Fibroblast of upper back skin (primary cell): ENCODE measurements around the gene USP24.
A peak's percentile ranks its signal among the peaks of the same experiment; 100 is the strongest.

Source experiments
- DNase-seq: peaks from one replicate; pipeline ENCODE4 v3.0.0-alpha.2; 2013

The USP24 gene

DNA sequence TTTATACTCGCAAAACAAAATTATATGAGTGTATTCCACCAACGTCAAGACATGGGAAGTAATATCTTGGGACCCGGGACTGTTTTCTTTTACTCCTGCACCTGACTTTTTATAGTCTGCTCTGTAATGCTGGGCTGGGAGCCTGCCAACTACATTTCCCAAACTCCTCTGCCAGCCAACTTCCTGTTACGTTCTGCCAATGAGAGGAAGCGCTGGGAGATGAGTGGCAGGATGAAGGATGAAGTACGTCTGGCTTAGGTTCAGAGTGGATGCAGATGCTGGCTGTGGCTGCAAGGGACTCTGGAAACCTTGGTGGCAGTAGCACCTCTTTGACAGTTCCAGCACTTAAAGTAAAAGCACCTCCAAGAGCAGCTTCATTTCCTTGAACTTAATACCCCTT lies 59.6 kb downstream of the USP24 start:
- no peak for DNase-seq

DNA sequence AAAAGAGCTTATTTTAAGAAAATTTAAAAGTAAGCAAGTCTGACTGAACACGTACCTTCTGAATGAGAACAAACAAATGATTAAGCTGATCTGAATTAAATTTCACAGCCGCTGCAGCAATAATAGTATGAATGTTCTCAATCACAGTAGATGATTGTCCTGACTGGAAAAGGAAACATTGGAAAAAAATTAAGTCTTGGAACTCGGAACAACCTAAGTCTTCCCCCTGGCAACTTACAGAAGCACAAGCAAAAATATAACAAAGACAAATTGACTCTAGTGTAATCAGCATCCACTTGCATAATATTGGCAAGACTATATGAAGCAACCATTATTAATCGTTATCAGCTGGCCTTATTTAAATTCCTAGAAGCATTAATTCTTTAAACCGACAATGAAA lies 60.5 kb downstream of the USP24 start:
- no peak for DNase-seq

DNA sequence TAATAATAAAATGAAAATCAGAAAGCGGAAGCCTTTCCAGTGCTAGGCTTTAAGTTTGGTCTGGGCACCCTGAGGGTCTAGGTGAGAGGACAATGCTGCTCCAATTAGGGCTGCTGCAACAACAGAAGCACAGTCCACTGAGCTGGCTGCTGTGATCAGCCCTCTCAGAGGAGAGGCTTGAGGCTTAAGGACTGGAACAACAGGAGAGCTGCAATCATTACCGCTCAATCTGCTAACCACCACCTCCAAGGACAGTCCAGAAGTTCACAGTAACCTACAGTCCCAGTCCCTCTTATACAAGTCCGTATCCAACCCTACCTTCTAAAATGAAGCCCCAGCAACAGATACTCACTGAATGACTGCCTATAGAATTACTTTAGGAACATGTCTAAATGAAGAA lies 62.1 kb downstream of the USP24 start:
- DNase-seq = no peak

DNA sequence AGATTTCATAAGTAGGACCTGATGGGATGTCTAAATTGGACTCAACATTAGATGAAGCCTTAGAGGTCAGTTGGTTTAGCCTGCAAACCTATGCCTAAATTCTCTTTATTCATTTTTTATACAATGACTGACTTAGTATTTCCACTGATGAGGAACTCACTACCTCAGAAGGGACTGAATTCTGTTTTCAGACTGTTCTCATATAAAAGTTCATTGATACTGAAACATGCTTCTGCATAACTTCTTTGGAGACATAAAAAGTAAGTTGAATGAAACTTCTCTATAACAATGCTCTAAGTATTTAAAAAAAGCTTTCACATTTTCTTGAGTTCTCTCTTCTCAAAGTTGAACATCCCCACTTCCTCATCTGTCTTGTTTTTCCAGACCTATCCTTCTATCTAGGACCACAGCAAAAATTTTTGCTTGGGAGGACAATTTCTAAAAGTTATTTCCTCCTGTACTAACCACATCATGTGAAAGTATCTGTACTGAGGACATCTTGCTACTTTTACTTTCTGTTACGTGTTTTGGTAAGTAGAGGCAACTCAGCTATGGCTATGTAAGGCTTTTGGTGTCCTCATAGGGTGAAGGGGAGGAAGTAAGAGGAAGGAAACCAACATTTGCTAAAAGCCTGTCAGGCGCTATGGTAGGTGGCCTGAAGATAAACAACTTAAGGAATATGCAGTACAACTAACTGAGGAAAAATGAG lies 64.1 kb downstream of the USP24 start:
- no peak for DNase-seq

DNA sequence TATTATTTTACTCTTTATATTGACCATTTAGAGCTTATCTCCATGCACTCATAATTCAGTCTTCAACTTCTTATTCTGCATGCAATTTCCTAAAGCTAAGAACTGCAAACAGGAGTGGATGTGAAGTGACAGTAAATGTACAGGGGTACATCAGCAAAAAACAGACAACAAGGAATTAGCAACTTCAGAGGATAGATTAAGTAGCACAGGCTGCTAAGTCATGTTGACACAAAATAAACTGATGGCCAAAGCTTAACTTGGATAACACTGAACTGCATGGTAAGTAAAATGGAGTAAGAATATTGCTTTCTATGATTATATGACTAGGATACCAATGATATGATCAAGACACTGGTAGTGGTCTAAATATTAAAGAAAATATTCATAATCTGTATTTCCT lies 66.5 kb downstream of the USP24 start:
- no peak for DNase-seq

DNA sequence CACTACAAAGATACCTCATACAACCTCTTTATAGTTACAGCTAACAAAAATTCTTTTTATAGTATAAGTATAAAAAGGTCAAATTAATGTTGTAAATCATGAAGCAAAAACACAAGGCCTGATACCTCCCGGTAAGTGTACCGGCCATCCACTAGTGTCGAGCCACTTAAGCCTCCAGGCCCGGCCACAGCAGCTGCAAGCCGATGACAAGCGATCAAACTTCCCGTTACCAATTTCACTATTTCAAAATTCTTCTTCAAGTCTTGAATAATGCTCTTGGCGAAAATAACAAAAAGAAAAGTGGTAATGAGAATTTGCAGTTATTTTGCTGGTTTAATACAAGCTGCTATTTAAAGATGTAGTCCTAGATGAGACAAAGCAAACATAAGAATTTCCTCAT lies 67.6 kb downstream of the USP24 start:
- no peak for DNase-seq

DNA sequence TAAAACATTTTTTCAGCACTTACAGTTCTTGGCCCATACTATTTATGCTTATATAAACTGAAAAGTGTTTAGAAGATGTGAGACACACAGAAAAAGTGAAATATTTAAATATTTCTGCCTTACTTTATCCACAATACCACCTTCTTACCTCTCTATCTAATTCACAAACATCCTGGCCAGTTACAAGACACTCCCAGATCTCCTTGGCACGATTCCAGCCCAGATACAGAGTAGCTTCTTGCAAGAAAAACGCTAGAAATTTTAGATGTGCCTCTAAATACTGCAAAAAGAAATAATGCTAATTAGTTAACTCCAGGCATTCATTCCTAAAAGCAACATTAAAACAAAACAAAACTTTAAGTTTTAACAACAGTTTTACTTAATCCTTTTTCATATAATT lies 68.4 kb downstream of the USP24 start:
- DNase-seq = no peak

DNA sequence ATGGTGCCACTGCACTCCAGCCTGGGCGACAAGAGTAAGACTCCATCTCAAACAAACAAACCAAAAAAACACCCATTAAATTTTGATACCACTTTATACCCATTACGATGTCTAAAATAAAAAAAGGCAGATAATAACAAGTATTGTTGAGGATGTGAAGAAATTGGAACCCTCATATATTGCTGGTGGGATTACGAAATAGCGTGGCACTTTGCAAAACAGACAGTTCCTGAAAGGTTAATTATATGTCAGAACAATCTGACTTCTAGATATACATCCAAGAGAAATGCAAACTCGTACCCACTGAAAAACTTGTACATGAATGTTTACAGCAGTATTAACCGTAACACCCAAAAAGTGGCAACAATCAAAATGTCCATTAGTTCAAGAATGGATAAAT lies 70.3 kb downstream of the USP24 start:
- DNase-seq = no peak

DNA sequence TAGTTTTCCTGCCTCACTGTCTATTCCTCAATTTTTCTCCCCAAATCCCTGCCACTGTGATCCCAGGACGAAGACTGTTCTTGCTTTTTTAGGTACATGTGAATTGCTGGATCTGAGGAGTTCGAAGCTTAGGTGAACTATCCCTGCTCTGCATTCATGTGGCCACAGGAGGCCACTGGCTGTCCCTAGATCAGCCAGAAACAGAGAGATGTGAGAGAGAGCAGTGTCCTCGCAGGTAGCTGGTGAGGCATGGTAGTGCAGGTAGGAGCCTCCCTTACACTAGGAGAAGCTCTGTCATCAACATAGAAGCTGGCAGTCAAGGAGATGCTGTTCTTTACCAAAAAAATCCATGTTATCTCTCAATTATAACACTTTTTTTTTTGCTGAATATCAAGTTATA lies 71.5 kb downstream of the USP24 start:
- DNase-seq = no peak

DNA sequence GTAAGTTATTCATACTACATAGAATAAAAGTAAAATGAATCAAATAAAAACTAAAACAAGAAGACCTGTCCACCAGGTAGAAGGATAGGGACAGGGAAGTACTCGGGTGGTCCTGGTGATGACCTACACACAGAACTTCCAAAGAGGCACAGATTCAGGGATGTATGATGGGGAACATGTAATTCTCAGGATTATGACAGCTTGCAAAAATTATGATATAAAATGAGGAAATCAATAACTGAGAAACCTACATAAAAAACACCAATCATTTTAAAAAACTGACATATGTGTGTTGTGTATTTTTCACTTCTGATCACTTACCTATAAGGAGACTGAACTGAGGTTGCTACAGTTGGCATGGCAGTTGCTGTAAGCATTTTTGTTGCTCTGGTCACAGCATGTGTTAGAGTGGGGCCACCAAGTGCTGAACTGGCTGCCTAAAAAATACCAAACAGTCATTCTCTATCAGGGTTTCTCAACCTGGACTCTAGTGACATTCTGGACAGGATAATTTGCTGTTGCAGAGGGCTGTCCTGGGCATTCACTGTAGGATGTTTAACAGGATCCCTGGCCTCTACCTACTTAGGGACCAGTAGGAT lies 73.8 kb downstream of the USP24 start:
- no peak for DNase-seq

DNA sequence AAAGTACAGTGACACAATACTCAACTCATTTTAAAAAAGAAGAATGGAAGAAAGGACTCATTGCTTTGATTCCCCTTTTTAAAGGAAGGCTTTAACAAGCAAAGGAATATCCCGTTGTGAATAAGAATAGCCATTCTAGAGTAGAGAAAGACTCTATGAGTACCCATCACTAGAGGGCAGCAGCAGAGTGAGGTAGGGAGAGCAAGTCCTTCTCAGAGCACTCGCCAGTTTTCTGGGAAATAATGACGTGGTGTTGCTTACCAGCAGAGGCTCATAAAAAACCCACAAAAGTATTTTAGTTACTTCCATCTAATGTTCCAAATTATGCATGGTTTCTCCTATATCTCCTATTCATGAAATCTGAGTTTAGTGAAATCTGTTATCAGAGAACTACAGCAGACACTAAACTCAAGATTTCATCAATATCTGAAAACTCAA lies 74.6 kb downstream of the USP24 start:
- DNase-seq = peak; percentile 89

DNA sequence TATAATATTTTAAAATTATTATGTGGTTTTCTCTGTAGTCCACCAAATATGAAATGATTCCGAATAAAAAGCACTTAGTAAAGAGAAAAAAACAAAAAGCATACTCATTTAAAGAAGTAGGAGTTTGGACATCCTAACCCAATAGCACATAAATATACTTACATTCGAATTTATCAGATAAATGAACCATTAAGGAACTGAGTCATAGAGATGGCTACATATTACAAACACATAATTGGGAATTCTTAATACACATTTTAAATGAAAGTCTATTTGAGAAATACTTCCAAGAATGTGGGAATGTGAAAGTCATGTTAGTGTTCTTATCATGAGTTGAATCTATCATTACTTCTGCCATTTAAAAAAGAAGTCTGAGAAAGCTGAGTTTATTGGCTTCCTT lies 75.0 kb downstream of the USP24 start:
- no peak for DNase-seq

DNA sequence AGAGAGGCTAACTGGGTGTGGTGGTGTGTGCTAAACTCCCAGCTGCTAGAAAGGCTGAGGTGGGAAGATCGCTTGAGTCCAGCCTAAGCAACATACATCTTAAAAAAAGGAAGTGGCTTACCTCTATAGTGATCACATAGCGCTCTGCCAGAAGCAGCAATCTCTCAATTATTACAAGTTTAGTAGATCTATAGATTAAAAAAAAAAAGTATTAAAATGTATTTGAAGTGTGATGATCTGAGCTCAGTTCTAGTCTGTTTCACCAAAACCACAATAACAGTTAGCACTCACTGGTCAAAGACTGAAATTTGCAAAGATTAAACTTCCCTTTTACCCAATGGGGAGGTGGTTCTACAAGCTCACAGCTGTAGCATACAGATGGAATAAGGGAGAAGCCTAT lies 76.3 kb downstream of the USP24 start:
- DNase-seq = no peak

DNA sequence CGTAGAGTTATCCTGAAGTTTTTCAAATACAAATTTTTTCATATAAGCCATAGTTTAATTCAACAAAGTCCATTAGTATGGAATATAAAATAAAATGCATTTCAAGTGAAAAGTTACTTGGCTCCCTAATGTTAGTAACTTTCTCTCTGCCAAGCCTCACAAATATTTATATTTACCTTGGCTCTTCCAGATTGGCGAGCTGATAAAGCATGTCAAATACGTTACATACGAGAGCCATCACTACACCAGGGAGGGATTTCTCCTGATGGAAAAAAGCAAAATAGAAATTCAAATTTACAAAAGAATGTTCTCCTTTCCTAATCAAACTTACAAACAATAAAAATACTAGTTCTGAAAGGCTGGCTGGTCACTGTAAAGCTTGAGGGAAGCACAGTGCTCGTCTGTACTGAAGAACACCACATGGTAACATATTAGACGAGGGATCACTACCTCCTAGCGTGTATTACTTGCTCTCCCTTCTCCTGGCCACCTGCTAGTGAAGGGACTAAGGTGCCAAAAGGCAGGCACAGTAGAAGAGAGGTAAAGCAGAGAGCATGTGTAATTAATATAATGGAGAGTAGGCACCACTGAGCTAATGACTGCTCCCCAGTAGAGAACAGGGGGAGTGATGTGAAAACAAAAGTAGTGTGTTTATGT lies 80.9 kb downstream of the USP24 start:
- no peak for DNase-seq

DNA sequence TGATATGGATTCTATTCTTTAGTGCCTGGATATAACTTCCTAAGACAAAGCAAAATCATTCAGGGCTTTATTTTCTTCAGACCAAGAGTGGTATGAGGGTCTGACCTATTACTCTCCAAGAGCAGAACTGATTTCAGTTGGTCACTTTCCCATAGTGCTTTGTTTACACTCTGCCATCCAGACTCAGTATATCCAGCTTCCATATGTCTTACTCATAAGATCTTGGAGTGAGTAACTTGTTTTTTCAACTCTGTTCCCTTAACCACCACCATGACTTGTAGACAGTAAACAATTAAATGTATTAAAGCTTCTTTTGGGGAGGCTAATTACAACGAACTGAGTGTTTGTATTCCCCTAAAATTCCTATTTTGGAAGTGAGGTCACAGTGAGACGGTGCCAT lies 83.4 kb downstream of the USP24 start:
- peak; percentile 3 for DNase-seq

DNA sequence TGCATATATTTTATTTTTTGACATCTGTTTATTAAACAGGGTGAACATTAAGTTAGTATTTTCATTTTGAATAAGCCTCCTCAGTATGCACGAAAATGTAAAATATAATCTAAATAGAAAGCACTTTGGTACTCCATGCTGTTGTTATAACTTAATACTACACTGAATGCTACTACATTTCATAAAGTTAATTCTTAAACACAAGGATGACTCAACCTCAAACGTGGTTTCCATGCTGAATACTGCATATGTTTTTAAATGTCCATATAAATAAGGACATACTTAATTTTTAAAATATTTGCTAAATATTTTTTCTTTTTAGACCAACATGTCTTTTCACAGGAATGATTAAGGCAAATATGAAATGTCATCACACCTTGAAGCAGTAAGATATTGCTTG lies 83.9 kb downstream of the USP24 start:
- no peak for DNase-seq

DNA sequence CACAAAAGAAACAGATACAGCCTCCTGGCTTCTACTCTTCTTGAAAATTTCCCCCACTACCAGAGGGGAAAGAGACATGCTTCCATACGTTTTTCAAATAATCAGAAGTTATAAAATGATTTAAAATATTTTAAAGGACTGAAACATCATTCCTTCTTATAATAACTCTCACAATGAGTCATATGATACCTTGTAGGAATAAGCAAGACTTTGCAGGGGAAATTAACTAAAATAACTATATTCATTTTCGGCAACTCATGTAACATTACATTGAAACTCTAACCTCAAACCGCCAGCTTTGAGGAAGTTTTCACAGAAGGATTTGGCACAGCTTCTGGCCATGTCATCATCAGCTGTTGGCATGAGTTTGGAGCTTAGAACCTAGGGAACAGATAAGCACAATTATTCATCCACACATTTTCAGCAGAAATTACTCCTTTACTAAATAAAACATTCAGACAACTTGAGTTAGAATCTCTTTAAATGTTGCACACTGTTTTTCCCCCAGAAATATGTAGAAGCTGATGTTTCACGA lies 85.9 kb downstream of the USP24 start:
- DNase-seq = peak; percentile 27

DNA sequence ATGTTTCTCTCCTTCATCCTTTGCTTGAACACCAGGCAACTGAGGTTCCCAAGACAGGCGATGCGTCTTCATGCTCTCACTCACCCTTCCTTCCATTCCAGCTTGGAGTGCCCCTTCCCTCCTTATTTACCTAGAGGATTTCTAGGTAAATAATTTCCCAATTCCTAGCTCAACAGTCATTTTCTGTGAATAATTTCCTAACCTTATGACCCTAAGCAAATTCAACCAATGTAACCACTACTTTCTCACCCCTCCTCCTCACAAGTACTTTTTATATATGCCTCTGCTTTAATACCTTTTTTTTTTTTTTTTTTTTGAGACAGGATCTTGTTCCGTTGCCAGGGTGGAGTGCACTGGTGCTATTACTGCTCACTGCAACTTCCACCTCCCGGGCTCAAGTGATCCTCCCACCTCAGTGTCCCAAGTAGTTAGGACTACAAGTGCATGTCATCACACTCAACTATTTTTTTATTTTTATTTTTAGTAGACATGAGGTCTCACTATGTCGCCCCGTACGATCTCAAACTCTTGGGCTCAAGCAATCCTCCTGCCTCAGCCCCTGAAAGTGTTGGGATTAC lies 86.7 kb downstream of the USP24 start:
- DNase-seq = no peak

DNA sequence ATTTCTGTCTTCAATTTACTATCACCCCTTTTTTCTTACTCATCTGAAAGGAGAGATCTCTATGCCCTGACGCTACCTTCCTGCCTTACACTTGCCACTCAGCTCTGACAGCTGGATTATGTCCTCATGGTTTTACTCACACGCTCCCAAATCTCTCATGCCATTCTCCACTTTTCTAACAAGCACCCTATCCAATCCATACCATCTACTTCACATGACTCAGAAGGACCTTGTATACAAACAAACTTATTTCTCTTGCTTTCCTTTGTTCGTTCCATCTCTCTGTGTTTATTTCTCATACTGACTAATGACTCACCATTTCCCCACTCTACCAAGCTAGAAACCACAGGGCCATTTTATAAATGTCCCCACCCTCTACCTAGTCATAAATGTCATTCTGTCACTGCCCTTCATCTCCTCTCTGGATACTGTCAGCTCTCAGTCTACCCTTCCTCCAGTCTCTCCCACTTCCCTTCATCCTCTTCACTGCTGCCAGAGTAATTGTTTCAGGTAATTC lies 87.3 kb downstream of the USP24 start:
- no peak for DNase-seq

DNA sequence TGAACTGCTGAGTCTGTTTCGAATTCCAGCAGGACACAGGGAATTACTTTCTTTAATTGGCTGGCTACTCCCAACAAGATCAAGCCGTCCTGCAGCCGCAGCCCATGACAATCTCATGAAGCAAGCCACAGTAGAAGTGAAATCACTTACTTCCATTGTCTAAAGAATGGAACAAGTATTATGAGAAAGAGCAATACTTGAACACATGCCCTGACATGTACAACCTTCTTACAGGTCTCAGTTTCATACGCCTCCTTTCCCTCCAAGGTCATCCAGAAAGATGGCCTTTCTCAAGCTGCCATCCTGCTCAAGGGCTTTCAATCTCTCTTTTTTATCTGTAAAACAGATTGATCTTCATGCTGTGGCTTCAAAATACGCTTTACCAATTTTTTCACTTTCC lies 90.7 kb downstream of the USP24 start:
- no peak for DNase-seq

DNA sequence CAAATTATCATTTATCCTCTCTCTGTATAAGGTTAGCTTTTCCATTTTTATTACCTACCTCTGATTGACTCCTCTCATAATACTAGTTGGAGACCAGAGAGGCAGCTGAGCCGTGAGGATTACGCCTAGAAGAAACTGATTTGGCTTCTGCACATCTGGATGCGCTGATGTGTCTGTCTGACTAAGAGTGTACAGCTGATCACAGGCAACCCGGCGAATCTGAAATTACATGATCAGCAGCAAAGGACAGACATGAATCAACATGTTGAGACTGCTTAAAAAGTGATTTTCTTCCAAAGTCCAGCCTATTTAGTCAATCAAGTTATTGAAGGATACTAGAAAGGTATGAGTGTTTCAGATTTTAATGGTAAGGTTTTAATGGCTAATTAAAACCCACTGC lies 94.6 kb downstream of the USP24 start:
- no peak for DNase-seq

DNA sequence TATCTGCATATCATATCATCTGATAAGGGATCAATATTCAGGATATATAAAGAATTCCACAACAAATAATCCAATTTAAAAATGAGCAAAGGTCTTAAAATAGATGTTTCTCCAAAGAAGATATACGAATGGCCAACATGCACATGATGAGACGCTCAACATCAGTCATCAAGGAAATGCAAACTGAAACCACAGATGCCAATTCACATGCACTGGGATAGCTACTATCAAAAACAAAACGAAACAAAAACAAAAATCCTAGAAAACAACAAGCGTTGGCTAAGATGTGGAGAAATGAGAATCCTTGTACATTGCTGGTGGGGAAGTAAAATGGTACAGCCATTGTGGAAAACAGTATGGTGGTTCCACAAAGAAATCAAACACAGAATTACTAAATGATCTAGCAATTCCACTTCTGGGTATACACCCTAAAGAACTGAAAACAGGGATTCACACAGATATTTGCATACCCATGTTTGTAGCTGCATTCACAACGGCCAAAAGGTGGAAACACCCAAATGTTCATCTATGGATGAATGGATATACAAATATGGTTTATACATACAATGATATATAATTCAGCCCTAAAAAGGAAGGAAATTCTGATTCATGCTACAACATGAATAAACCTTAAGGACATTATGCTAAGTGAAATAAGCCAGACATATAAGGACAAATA lies 96.4 kb downstream of the USP24 start:
- DNase-seq = no peak

DNA sequence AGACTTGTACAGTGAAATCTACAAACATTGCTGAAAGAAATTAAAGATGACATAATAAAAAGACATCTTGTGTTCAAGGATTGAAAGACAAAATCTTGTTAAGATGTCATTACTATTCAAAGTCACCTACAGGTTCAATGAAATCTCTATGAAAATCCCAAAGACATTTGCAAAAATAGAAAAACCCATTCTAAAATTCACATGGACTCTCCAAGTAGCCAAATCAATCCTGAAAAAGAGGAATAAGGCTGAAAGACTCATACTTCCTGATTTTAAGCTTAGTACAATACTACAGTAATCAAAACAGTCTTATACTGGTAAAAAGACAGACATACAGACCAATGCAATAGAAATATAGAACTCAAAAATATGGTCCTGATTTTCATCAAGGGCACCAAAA lies 97.2 kb downstream of the USP24 start:
- DNase-seq = no peak
